GM23338 (cell line): ENCODE results near the gene SYPL2.

Source experiments
- CREB1 ChIP-seq: fragments of 250-450 bp; sonication (Bioruptor Pico); IDR thresholded peaks from 2 replicates; pipeline ENCODE4 v1.5.0; 2020; ENCODE audit warnings: low read depth, mild to moderate bottlenecking, moderate library complexity
- EZH2 ChIP-seq: fragments of 200-600 bp; sonication (generic); IDR thresholded peaks from one replicate; pipeline ENCODE4 v1.8.0; 2017; ENCODE audit warnings: antibody characterized with exemption, mild to moderate bottlenecking, low read depth; ENCODE audit not compliant: unreplicated experiment
- EZH2phosphoT487 ChIP-seq: fragments of 200-600 bp; sonication (generic); IDR thresholded peaks from one replicate; pipeline ENCODE4 v1.8.1; 2018; ENCODE audit warnings: antibody characterized with exemption; ENCODE audit not compliant: unreplicated experiment
- JUNB ChIP-seq: IDR thresholded peaks from one replicate; pipeline ENCODE4 v1.6.1; 2016; ENCODE audit warnings: antibody characterized with exemption; ENCODE audit not compliant: unreplicated experiment
- NANOG ChIP-seq: IDR thresholded peaks from 2 replicates; pipeline ENCODE4 v1.6.1; 2016; ENCODE audit warnings: antibody characterized with exemption, borderline replicate concordance
- POLR2AphosphoS5 ChIP-seq: IDR thresholded peaks from 2 replicates; pipeline ENCODE4 v1.6.1; 2016; ENCODE audit warnings: antibody characterized with exemption, low read depth
- STAT1 ChIP-seq: IDR thresholded peaks from one replicate; pipeline ENCODE4 v1.6.1; 2016; ENCODE audit warnings: antibody characterized with exemption; ENCODE audit not compliant: unreplicated experiment
- ZNF331 ChIP-seq: fragments of 250-450 bp; sonication (Bioruptor Pico); IDR thresholded peaks from 2 replicates; pipeline ENCODE4 v1.5.0; 2020; ENCODE audit warnings: low read depth, mild to moderate bottlenecking, moderate library complexity
- TF ChIP-seq, protein P1 (sequence below), 2 experiments: fragments of 200-600 bp in 1 of 2; sonication (generic) in 1 of 2; conservative IDR thresholded peaks; 2 replicates each; pipeline versions ENCODE4 v1.5.1 to v1.6.1; 2016 to 2017; ENCODE audit warnings: antibody characterized with exemption in 2 of 2, low read depth in 2 of 2, mild to moderate bottlenecking in 2 of 2, moderate library complexity in 1 of 2
- TF ChIP-seq, protein P2 (sequence below): IDR thresholded peaks from one replicate; pipeline ENCODE4 v1.6.1; 2018; ENCODE audit warnings: antibody characterized with exemption; ENCODE audit not compliant: unreplicated experiment
- TF ChIP-seq, protein P3 (sequence below): fragments of 250-450 bp; sonication (Bioruptor Pico); IDR thresholded peaks from 2 replicates; pipeline ENCODE4 v1.5.0; 2020; ENCODE audit warnings: mild to moderate bottlenecking, moderate library complexity
- TF ChIP-seq, protein P4 (sequence below): IDR thresholded peaks from 2 replicates; pipeline ENCODE4 v1.6.1; 2016; ENCODE audit warnings: antibody characterized with exemption

DNA sequence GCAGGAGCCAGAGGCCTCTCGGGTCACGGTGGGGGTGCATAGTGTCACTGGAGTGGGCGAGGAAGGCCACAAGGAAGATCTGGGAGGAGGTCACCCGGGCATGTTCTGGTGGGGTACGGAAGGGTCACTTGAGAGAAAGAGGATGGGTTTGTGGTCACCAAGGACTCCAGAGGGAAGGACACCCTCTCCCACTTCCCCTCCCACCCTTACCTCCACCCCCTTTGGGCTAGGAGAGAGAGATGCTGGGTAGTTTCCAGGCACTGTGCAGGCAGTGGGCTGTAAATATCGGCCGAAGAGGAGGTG lies 42.5 kb downstream of the SYPL2 start:
- TF ChIP-seq EZH2 (no peak), CREB1 (no peak), POLR2AphosphoS5 (no peak), EZH2phosphoT487 (no peak), STAT1 (no peak), JUNB (no peak), NANOG (no peak), ZNF331 (CRISPR knock-in tag) (no peak)
- TF ChIP-seq, protein P1, sequence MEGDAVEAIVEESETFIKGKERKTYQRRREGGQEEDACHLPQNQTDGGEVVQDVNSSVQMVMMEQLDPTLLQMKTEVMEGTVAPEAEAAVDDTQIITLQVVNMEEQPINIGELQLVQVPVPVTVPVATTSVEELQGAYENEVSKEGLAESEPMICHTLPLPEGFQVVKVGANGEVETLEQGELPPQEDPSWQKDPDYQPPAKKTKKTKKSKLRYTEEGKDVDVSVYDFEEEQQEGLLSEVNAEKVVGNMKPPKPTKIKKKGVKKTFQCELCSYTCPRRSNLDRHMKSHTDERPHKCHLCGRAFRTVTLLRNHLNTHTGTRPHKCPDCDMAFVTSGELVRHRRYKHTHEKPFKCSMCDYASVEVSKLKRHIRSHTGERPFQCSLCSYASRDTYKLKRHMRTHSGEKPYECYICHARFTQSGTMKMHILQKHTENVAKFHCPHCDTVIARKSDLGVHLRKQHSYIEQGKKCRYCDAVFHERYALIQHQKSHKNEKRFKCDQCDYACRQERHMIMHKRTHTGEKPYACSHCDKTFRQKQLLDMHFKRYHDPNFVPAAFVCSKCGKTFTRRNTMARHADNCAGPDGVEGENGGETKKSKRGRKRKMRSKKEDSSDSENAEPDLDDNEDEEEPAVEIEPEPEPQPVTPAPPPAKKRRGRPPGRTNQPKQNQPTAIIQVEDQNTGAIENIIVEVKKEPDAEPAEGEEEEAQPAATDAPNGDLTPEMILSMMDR (conservative IDR thresholded peaks at IDR 0.05; ENCODE audit: low read depth in 2 of 2), result no peak
- TF ChIP-seq, protein P2, sequence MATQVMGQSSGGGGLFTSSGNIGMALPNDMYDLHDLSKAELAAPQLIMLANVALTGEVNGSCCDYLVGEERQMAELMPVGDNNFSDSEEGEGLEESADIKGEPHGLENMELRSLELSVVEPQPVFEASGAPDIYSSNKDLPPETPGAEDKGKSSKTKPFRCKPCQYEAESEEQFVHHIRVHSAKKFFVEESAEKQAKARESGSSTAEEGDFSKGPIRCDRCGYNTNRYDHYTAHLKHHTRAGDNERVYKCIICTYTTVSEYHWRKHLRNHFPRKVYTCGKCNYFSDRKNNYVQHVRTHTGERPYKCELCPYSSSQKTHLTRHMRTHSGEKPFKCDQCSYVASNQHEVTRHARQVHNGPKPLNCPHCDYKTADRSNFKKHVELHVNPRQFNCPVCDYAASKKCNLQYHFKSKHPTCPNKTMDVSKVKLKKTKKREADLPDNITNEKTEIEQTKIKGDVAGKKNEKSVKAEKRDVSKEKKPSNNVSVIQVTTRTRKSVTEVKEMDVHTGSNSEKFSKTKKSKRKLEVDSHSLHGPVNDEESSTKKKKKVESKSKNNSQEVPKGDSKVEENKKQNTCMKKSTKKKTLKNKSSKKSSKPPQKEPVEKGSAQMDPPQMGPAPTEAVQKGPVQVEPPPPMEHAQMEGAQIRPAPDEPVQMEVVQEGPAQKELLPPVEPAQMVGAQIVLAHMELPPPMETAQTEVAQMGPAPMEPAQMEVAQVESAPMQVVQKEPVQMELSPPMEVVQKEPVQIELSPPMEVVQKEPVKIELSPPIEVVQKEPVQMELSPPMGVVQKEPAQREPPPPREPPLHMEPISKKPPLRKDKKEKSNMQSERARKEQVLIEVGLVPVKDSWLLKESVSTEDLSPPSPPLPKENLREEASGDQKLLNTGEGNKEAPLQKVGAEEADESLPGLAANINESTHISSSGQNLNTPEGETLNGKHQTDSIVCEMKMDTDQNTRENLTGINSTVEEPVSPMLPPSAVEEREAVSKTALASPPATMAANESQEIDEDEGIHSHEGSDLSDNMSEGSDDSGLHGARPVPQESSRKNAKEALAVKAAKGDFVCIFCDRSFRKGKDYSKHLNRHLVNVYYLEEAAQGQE, result no peak
- TF ChIP-seq, protein P3, sequence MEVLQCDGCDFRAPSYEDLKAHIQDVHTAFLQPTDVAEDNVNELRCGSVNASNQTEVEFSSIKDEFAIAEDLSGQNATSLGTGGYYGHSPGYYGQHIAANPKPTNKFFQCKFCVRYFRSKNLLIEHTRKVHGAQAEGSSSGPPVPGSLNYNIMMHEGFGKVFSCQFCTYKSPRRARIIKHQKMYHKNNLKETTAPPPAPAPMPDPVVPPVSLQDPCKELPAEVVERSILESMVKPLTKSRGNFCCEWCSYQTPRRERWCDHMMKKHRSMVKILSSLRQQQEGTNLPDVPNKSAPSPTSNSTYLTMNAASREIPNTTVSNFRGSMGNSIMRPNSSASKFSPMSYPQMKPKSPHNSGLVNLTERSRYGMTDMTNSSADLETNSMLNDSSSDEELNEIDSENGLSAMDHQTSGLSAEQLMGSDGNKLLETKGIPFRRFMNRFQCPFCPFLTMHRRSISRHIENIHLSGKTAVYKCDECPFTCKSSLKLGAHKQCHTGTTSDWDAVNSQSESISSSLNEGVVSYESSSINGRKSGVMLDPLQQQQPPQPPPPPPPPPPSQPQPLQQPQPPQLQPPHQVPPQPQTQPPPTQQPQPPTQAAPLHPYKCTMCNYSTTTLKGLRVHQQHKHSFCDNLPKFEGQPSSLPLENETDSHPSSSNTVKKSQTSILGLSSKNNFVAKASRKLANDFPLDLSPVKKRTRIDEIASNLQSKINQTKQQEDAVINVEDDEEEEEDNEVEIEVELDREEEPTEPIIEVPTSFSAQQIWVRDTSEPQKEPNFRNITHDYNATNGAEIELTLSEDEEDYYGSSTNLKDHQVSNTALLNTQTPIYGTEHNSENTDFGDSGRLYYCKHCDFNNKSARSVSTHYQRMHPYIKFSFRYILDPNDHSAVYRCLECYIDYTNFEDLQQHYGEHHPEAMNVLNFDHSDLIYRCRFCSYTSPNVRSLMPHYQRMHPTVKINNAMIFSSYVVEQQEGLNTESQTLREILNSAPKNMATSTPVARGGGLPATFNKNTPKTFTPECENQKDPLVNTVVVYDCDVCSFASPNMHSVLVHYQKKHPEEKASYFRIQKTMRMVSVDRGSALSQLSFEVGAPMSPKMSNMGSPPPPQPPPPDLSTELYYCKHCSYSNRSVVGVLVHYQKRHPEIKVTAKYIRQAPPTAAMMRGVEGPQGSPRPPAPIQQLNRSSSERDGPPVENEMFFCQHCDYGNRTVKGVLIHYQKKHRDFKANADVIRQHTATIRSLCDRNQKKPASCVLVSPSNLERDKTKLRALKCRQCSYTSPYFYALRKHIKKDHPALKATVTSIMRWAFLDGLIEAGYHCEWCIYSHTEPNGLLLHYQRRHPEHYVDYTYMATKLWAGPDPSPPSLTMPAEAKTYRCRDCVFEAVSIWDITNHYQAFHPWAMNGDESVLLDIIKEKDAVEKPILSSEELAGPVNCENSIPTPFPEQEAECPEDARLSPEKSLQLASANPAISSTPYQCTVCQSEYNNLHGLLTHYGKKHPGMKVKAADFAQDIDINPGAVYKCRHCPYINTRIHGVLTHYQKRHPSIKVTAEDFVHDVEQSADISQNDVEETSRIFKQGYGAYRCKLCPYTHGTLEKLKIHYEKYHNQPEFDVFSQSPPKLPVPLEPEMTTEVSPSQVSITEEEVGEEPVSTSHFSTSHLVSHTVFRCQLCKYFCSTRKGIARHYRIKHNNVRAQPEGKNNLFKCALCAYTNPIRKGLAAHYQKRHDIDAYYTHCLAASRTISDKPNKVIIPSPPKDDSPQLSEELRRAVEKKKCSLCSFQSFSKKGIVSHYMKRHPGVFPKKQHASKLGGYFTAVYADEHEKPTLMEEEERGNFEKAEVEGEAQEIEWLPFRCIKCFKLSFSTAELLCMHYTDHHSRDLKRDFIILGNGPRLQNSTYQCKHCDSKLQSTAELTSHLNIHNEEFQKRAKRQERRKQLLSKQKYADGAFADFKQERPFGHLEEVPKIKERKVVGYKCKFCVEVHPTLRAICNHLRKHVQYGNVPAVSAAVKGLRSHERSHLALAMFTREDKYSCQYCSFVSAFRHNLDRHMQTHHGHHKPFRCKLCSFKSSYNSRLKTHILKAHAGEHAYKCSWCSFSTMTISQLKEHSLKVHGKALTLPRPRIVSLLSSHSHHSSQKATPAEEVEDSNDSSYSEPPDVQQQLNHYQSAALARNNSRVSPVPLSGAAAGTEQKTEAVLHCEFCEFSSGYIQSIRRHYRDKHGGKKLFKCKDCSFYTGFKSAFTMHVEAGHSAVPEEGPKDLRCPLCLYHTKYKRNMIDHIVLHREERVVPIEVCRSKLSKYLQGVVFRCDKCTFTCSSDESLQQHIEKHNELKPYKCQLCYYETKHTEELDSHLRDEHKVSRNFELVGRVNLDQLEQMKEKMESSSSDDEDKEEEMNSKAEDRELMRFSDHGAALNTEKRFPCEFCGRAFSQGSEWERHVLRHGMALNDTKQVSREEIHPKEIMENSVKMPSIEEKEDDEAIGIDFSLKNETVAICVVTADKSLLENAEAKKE (CRISPR knock-in tag), result no peak
- TF ChIP-seq, protein P4, sequence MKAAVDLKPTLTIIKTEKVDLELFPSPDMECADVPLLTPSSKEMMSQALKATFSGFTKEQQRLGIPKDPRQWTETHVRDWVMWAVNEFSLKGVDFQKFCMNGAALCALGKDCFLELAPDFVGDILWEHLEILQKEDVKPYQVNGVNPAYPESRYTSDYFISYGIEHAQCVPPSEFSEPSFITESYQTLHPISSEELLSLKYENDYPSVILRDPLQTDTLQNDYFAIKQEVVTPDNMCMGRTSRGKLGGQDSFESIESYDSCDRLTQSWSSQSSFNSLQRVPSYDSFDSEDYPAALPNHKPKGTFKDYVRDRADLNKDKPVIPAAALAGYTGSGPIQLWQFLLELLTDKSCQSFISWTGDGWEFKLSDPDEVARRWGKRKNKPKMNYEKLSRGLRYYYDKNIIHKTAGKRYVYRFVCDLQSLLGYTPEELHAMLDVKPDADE, result no peak
